Activated naive CD4-positive, alpha-beta T cell treated with anti-CD3 and anti-CD28 coated beads, Interleukin-2, amount 50 U/mL, for 72 hours (primary cell): Measurements from ENCODE around the gene MFRP. TPM values are rescaled to one million over a fixed set of nuclear protein-coding genes. Genes with fewer than 3 reads are reported as not detected.
A peak's percentile ranks its signal among the peaks of the same experiment; 100 is the strongest.

Source experiments
- ATAC-seq, 2 donors: fragments of 150-1000 bp; cut with Tn5 transposase; 2 replicates each; pipeline ENCODE4 v1.10.0; 2021; ENCODE audit warnings: mild to moderate bottlenecking in 2 of 2, moderate library complexity in 2 of 2
- DNase-seq, 2 donors: peaks; one replicate each; pipeline ENCODE4 v3.0.0; 2021 to 2022; ENCODE audit warnings: low spot score in 2 of 2
- H3K27ac Mint-ChIP-seq, 2 donors: one replicate each; pipeline ENCODE4 v1.8.0; 2022; ENCODE audit warnings: mild to moderate bottlenecking in 2 of 2, mixed read lengths in 2 of 2
- H3K36me3 Mint-ChIP-seq, 2 donors: one replicate each; pipeline ENCODE4 v1.8.0; 2022; ENCODE audit warnings: mixed read lengths in 2 of 2
- H3K9me3 Mint-ChIP-seq, 2 donors: one replicate each; pipeline ENCODE4 v1.8.0; 2022; ENCODE audit warnings: mixed read lengths in 2 of 2
- total RNA-seq, 2 donors: library from RNA; stranded (reverse); gene quantifications; one replicate each; pipeline ENCODE4 v1.2.3, GENCODE V29; 2022

Gene MFRP
- total RNA-seq, 2 donors from 2014 or later: not detected

DNA sequence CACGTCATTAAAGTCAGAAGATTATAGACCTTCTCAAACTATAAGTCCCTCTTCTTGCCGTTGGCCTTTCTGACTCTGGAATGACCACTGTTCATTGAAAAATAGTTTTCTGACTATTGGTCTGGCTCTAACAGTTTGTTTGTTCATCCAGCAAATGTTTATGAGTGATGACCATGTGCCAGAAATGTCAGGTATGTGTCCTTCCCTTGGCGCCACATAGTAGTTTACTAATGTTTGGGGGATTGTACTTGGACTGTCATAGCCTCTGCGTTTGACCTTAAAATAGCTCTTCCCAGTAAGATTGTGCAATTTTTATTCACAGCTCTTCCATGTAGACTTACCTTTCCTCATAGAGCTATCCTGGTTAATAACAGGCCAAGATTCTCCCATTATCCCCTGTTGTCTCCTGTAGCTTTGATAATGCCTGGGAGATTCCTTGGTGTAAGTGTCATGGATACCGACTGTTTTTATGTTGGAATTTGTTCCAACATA, 43.2 kb downstream of the MFRP start:
- H3K36me3 Mint-ChIP-seq: peaks cover 14 to 29% of the 10 kb centered on the region in 2 donors
- H3K27ac Mint-ChIP-seq: no peak overlapping the region
- ATAC-seq (no peak), DNase-seq (no peak)
- no peaks in the 10 kb centered on the region for H3K9me3 Mint-ChIP-seq

DNA sequence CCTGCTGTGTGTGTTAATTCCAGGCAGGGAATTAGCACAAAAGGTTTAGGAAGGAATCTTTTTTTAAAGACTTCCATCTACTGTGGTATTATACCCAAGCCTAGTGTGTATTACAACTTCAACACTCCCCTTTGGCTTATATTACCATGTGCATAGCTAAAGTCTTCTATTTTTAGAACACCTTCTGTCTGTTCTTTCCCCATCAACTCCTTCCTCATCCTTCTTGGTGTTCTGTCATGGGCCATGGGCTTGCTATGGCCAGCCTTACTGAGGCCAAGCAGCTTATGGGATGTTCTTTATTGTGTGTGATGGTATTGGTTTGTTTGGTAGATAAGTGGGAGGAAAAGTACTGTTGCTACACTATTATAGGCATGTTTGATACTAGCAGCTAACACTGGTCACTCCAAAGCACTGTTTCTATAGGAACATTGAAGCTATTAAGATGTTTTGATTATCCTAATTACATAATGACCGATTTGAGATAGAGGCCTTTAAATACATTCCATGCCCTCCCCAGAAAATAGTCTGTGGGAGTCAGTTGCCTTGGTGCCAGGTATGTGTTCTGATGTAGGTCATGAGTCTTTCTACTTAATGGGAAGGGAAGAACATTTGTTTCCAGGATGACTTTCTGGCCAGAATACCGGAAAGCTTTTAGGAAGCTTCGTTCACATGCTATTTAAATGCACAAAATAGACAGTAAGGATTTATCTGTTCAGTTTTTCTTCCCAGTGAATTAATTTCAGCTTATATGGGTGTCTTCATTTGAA, 46.1 kb downstream of the MFRP start:
- DNase-seq (no peak), ATAC-seq (no peak)
- Mint-ChIP-seq H3K9me3 (no peaks in the 10 kb centered on the region), H3K36me3 (peaks cover 18 to 33% of the 10 kb centered on the region in 2 donors), H3K27ac (peak overlapping the region in 1 of 2 donors; percentile 72)

DNA sequence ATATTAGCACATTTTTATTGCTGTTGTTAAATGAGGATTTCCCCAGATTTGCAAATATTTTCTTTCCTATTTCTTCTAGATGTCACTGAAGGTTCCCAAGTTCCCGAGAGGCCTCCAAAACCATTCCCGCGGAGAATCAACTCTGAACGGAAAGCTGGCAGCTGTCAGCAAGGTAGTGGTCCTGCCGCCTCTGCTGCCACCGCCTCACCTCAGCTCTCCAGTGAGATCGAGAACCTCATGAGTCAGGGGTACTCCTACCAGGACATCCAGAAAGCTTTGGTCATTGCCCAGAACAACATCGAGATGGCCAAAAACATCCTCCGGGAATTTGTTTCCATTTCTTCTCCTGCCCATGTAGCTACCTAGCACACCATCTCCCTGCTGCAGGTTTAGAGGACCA, 47.1 kb downstream of the MFRP start:
- Mint-ChIP-seq H3K9me3 (no peaks in the 10 kb centered on the region), H3K36me3 (peaks cover 12 to 26% of the 10 kb centered on the region in 2 donors), H3K27ac (no peak overlapping the region)
- DNase-seq: no peak
- no peak for ATAC-seq

DNA sequence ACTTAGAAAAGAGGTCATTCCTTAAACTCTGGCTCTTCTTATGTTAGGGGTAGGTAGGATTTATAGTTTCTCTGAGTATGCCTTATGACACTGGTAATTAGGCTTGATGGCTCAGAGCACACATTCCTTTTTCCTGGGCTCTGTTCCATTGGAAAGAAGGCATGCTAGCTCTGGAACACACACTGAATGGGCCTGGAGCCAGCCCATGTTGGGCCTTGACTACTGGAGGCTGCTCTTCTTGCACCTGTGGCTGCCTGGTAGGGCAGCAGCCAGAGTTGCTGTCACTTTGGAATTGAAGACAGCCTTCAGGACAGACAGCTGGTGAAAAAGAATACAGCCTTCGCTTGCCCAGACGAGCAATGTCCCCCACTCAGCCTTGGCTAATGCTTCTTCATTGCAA, 47.8 kb downstream of the MFRP start:
- H3K9me3 Mint-ChIP-seq: no peaks in the 10 kb centered on the region
- DNase-seq: no peak
- peaks cover 11 to 19% of the 10 kb centered on the region in 2 donors for H3K36me3 Mint-ChIP-seq
- no peak for ATAC-seq
- H3K27ac Mint-ChIP-seq: no peak overlapping the region

DNA sequence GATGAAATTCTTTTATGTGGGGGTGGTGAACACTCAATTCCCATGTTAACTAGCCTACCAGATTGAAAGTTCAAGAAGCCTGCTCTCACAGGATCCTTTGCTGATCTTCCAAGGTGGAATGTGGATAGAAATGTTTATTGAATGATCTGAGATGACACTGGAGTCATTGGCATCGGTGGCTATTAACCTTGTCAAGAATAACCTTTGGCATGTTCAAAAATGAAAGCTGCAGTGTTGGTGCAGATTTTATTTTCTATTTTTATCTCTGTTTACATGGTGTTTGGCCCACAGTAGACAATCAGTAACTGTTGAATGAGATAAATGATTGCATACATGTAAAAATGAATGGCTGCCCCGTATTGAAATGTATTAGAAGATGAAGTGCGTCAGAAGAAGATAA, 48.6 kb downstream of the MFRP start:
- peaks cover 4 to 11% of the 10 kb centered on the region in 2 donors for H3K36me3 Mint-ChIP-seq
- H3K27ac Mint-ChIP-seq: peak overlapping the region in 1 of 2 donors; percentile 25
- no peaks in the 10 kb centered on the region for H3K9me3 Mint-ChIP-seq
- no peak for ATAC-seq
- DNase-seq: no peak

DNA sequence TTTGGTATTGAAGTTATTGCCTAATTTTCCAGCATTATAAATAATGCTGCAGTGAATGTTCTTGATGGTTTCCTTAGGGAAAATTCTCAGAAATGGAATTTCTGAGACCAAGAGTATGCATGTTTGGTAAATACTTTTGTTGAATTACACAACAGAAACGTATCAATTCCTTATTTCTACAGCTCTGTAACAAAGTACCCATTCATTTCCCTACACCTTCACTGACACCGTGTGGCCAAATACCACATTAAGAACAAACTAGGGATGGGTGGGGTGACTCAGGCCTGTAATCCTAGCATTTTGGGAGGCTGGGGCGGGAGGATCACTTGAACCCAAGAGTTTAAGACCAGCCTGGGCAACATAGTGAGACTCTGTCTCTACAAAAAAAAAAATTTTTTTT, 51.3 kb downstream of the MFRP start:
- DNase-seq (no peak), ATAC-seq (no peak)
- Mint-ChIP-seq H3K36me3 (peaks cover 4 to 5% of the 10 kb centered on the region in 2 donors), H3K27ac (no peak overlapping the region), H3K9me3 (no peaks in the 10 kb centered on the region)

DNA sequence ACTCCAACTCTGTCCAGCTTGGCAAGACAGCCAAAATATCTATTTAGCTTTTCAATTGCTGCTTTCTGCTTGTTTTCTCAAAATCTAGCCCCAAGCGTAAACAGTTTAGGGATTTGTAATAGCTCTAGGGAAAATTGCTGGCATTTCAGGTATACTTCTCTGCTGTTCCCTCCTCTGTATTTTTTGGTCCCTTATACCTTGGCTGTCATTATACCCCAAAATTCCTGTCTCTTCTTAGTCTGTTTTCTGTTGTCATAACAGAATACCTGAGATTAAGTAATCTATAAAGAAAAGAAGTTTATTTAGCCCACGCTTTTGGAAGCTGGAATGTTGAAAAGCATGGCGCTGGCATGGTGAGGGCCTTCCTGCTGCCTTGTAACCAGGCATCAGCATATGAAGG, 53.0 kb downstream of the MFRP start:
- Mint-ChIP-seq H3K9me3 (no peaks in the 10 kb centered on the region), H3K27ac (no peak overlapping the region), H3K36me3 (peaks cover 4 to 5% of the 10 kb centered on the region in 2 donors)
- no peak for ATAC-seq
- DNase-seq: no peak

DNA sequence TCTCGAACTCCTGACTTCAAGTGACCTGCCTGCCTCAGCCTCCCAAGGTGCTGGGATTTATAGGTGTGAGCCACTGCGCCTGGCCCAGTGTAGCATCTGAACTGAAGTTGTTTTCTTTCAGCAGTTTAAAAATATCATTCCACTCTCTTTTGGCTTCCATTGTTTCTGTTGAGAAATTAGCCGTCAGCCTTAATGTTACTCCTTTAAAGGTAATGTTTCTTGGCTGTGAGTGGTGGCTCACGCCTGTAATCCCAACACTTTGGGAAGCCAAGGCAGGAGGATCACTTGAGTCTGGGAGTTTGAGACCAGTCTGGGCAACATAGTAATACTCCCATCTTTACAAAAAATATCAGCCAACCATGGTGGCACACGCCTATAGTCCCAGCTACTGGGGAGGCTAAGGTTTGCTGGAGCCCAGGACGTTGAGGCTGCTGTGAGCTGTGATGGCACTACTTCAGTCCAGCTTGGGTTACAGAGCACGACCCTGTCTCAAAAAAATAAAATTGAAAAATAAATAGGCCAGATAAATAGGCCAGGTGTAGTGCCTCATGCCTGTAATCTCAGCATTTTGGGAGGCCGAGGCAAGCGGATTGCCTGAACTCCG, 55.5 kb downstream of the MFRP start:
- DNase-seq (no peak), ATAC-seq (no peak)
- Mint-ChIP-seq H3K36me3 (peaks cover 0 to 11% of the 10 kb centered on the region in 2 donors), H3K27ac (no peak overlapping the region), H3K9me3 (no peaks in the 10 kb centered on the region)

Other genes with a start within 250 kb of the MFRP start
- gene DPAGT1, start 244.9 kb downstream of the MFRP start, total RNA-seq: 10 to 100 TPM; 74.7 to 79.9 TPM
- gene C2CD2L, start 239.4 kb downstream of the MFRP start, total RNA-seq: 10 to 100 TPM; 19.1 to 43.2 TPM
- 10 to 100 TPM; 38.0 to 53.3 TPM for gene HINFP, start 225.1 kb downstream of the MFRP start, total RNA-seq
- under 1 TPM; 0.12 to 0.25 TPM for gene ABCG4, start 197.7 kb downstream of the MFRP start, total RNA-seq
- gene NLRX1, start 178.0 kb downstream of the MFRP start, total RNA-seq: 10 to 100 TPM; 13.5 to 21.8 TPM
- under 1 TPM; 0.23 to 0.30 TPM for gene NHERF4, start 161.2 kb downstream of the MFRP start, total RNA-seq
- gene CBL, start 140.4 kb downstream of the MFRP start, total RNA-seq: 10 to 100 TPM; 32.3 to 50.0 TPM
- gene MCAM, start 29.6 kb downstream of the MFRP start, total RNA-seq: 10 to 100 TPM in 1 of 2 donors, 1 to 10 TPM in 1; 3.5 to 15.7 TPM
- 10 to 100 TPM; 37.6 to 38.8 TPM for gene RNF26, start 12.2 kb downstream of the MFRP start, total RNA-seq
- gene C1QTNF5, start 5.8 kb downstream of the MFRP start, total RNA-seq: not detected
- gene USP2, start 35.0 kb upstream of the MFRP start, total RNA-seq: 1 to 10 TPM in 1 of 2 donors, under 1 TPM in 1; 0.66 to 1.3 TPM
- not detected for gene THY1, start 76.5 kb upstream of the MFRP start, total RNA-seq